CD4-positive, alpha-beta T cell treated with Interleukin-10 for 1 hour (primary cell): ENCODE data around the gene NPTX2.
"Not testable (repeated sequence)": the region's sequence is repeated elsewhere in the genome, so short reads cannot be mapped to it uniquely, and the experiment has no call there.

ENCODE experiments used
- DNase-seq: peaks from one replicate; pipeline ENCODE4 v3.0.0-alpha.2; 2020

The NPTX2 gene, protein sequence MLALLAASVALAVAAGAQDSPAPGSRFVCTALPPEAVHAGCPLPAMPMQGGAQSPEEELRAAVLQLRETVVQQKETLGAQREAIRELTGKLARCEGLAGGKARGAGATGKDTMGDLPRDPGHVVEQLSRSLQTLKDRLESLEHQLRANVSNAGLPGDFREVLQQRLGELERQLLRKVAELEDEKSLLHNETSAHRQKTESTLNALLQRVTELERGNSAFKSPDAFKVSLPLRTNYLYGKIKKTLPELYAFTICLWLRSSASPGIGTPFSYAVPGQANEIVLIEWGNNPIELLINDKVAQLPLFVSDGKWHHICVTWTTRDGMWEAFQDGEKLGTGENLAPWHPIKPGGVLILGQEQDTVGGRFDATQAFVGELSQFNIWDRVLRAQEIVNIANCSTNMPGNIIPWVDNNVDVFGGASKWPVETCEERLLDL

DNA sequence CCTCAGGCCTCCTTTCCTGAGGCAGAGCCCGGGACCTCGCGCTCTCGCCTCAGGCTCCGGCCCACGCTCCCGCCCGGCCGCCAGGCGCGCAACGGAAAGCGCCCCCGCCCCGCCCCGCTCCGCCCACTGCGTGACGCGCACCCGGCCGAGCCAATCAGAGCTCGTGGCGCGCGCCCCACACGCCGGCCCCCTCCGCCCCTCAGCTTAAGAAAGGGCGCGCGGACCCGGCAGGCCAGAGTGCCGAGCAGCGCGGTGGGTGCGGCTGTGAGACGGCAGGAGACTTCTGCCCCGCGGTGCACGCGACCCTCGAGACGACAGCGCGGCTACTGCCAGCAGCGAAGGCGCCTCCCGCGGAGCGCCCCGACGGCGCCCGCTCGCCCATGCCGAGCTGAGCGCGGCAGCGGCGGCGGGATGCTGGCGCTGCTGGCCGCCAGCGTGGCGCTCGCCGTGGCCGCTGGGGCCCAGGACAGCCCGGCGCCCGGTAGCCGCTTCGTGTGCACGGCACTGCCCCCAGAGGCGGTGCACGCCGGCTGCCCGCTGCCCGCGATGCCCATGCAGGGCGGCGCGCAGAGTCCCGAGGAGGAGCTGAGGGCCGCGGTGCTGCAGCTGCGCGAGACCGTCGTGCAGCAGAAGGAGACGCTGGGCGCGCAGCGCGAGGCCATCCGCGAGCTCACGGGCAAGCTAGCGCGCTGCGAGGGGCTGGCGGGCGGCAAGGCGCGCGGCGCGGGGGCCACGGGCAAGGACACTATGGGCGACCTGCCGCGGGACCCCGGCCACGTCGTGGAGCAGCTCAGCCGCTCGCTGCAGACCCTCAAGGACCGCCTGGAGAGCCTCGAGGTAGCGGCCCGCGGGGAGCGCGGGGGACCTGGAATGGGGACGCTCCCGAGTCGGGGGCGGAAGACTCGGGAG, at the start of gene NPTX2:
TSS of gene NPTX2 (plus strand) at position 235 of the 909 bp plus-strand sequence. CDS start at position 412, 177 bp downstream.
- no peak for DNase-seq

DNA sequence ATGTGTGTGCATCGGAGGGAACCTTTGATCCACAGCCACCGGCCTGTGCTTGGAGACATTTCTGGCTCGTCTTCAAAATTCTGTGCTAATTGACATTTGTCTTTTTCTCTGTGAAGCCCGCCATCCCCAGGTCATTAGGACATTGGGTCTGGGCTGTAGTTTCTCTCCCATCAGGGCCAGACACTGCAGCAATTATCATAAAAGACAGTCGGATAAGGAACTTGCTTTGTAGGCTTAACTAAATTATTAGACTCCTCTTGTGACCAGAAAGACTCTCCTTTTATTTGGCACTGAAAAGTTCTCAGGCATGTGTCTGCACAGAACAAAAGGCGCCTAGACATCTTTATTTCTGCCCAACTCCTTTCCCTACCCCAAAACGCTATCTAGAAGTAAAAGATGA, 49.1 kb upstream of the NPTX2 start:
- DNase-seq, result no peak

DNA sequence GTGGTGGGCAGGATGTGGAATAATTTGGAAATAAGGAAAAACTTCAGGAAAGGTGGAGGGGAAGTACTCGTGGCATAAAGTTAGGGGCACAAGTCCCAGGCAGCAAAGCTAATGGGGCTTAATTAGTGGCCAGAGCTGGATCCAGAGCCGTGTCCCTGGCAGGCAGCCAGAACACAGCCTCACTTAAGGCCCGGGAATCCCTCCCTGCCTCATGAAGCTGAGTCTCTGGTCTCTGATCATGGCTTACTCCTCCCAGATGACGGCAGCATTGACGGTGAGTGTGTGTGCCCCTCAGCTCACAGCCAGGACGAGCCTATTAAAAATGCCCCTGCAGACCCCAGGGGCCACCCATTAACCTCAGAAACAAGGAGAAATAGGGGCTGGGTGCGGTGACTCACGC, 48.2 kb upstream of the NPTX2 start:
- no peak for DNase-seq

DNA sequence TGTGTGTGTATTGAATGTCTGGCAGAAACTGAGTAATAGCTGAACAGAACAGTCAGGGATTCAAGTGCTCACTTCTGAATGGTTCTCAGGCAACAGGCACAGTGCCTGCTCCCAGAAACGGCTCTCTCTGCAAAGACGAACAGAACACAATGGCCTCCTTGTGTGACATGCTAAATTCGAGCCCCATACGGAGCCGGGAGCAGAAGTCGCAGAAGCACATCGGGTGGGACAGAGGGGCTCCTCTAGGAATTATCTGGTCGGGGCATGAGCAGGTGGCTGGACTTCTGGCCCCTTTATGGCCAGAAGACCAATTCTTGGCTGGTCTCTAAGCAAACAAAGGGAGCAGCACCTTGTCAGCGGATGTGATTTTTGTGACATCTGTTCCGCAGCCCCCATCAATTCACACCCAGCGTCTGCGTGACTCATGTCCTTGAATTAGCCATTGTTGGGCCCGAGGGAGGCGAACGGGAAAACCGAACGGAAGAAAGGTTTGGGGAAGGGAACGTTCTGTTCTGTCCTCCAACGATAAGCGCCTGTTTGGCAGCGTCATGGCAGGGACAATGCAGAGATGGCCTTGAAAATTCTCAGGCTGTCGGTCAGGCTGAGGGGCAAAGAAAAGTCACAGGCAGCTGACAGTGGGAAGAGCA, 47.3 kb upstream of the NPTX2 start:
- DNase-seq, result no peak

DNA sequence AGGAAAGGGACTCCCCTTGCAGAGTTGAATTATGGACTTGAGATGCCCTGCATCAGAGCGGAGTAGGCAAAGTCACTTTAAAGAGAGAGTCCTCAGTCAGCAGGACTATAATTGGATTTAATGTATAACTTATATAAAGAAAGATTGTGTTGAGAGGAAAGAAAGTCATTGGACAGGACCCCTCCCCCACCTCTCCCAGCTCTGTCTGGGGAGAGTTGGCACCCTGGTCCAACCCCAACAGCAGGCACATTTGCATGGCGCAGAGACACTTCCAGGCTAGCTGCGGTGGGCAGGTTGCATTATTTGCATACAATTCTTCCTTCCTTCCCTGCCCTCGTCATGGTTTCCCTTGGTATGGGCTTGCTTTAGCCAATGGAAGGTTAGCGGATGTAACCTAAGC, 46.1 kb upstream of the NPTX2 start:
- DNase-seq, result no peak

DNA sequence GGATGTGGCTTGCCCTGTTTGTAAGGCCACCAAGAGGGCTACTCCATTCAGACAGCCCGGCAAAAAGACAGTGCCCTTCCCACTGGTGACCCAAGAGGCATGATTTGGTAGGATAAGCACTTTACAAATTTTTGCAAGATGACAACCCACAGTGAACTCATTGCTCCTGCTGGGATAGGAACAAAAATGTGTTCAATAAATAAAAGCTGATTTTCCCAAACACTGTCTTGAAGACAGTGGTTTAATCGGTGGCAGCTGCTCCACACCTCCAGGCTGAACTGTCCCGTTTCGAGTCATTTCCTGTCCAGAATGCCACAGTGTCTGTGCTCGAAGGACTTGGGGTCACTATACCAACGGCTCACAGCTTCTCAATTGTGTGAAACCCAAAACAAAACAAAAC, 45.1 kb upstream of the NPTX2 start:
- no peak for DNase-seq

DNA sequence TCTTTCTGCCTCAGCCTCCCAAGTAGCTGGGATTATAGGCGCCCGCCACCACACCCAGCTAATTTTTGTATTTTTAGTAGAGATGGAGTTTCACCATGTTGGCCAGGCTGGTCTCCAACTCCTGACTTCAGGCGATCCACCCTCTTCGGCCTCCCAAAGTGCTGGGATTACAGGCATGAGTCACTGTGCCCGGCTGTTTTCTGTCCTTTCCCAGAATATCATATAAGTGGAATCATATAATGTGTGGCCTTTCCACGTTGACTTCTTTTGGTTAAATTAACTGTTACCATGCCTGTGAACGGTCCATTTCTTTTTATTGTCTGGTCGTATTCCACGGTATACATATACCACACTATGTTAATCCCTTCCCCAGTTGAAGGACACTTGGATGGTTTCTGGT, 44.4 kb upstream of the NPTX2 start:
- DNase-seq, result not testable (repeated sequence)

DNA sequence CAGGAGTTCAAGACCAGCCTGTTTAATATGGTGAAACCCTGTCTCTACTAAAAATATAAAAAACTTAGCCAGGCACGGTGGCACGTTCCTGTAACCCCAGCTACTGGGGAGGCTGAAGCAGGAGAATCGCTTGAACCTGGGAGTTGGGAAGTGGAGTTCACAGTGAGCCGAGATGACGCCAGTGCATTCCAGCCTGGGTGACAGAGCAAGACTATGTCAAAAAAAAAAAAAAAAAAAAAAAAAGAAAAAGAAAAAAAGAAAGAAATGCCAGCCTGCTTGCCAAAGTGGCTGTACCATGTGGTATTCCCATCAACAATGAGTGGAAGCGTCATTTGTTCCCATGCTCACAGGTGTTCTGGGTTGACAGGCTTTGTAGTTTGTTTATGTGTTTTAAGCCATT, 43.3 kb upstream of the NPTX2 start:
- DNase-seq, result no peak

DNA sequence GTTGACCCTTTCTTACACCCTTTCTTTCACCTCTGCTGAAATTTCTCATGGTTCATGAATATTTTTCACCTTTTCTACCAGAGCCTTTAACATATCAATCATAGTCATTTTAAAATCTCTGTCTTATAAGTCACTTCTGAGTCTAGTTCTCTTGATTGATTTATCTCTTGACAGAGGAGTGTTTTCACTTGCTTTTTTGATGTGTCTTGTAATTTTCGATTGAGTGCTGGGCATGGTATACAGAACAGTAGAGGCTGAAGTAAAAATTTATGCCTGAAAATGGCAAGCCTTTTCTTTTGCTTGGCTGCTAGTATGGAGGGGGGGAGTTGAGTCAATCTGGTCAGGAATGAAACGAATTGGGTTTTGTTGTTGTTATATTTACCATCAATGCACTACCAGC, 41.2 kb upstream of the NPTX2 start:
- DNase-seq, result no peak

DNA sequence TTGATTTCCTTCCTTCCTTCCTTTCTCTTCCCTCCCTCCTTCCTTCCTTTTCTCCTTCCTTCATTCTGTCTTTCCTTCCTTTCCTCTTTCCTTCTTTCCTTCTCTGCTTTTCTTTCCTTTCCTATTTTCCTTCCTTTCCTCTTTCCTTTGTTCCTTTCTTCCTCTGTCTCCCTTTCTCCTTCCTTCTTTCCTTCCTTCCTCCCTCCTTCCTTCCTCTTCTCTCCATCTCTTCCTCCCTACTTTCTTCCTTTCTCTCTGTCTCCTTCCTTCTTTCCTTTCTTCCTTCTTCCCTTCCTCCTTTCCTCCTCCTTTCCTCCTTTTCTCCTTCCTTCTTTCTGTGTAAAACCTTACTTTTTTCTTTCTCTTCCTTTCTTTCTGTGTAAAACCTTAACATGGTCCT, 32.3 kb upstream of the NPTX2 start:
- DNase-seq, result no peak

DNA sequence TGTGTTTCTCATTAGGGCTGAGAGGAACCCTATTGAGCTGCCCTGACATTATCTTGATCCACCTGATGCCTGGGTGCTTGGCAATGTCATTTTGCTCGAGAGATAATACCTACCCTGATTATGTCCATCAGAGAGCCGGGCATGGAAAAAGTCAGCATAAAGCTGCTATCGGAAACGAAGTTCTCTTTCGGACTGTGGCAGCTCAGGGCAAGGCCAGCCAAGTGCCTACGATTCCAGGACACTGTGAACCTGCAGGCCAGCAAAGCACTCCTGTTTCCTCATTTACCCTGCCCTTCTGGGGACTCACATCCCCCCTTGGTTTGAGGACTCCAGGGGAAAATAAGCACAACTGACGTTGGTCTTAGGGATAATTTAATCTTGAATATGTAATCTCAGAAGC, 25.2 kb upstream of the NPTX2 start:
- DNase-seq, result no peak

DNA sequence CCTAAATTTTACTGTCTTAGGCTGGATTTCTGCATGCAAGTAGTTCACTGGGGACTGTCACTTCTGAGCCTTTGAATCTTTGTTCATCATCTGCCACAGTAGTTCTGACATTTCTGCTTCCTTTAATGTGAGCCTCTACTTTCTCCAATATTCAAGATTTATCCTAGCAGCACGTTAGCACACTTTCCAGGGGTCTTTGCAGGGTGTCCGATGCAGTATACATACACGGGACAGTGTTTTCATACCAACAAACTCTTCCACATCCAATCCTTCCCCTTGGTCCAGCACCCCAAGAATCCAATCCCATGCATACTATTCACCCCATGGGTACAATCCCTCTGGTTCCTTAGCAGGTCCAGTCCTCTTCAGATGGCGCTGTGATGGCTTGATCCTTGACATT, 22.7 kb upstream of the NPTX2 start:
- no peak for DNase-seq

DNA sequence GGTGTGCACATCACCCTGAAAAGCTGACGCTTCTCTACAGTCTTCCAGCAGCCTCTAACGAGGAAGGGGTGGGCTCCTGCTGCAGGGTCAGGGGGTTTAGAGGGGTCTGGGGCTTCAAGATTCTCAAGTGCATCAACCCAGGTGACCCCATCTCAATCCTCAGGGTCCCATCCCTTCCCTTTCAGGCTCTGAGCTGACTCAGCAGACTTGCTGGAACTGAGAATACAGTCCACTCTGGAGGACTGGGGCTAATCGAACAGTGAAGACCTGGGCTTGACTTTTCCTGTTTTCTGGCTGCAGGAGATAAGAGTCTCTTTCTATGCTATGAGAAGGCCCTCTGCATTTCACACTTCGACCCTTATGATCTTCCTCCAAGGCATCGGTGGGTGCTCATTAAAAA, 22.3 kb upstream of the NPTX2 start:
- no peak for DNase-seq

DNA sequence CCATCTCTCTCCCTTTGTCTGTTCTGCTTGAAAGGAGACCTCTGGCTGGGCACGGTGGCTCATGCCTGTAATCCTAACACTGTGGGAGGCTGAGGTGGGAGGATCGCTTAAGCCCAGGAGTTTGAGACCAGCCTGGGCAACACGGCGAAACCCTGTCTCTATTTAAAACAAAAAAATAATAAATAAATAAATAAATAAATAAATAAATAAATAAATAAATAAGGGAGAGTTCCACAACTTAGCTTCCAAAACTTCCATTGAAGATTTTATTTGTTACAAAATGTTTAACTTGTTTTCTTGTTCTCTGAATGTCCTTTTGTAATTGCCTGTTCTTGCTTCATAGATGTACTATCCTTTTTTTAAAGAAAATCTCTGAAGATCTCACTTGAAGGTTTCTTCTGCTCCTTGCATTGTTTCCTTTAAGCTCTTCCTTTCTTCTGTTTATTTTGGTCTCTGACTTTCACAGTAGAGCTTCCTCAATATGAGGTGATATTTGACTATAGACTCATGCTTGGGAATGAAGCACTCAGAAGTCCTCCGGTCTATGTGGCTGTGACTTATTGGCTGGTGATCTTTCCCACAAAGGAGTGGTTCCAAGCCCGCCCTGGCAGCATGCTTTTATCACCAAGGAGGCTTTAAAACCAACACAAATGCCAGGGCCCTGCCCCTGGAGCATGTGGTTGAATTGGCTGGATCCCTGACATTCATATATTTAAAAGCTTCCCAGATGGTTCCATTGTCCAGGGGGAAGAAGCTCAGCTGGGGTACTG, 18.1 kb upstream of the NPTX2 start:
- no peak for DNase-seq

DNA sequence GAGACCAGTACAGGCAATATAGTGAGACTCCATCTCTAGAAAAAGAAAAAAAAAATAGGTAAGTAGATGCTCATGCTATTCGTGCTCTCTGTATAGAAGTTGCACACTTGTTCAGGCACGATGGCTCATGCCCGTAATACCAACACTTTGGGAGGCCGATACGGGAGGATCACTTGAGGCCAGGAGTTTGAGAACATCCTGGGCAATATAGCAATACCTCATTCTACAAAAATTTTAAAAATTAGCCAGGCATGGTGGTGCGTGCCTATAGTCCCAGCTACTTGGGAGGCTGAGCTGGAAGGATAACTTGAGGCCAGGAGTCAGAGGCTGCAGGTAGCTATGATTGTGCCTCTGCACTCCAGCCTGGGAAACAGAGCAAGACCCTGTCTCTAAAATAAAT, 17.2 kb upstream of the NPTX2 start:
- no peak for DNase-seq

DNA sequence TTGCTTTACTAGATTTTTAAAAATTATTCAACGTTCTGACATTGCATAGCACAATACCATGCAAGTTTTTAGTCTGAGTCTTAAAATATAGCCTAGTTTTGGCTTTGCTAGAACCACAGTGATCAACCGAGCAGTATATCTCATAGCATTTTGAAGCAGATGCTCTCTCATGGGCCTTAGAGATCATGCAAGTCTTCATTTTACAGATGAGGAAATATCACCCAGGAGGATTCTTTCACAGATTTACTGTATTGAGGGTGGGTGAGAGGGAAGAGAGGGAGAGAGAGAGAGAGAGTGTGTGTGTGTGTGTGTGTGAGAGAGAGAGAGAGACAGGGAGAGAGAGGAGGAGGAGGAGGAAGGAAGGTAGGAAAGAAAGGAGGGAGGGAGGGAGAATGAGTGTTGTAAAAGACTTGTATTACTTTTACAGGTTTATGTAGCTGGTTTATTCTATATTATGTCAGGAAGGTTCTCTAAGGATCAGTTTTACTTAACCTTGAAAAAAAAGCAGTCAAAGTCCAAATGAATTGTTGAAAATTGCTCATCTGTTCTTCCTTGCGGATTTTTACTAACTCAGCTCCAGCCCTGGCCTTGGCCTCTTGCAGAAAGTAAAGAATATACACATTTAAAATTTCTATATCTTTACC, 14.2 kb upstream of the NPTX2 start:
- DNase-seq, result no peak

DNA sequence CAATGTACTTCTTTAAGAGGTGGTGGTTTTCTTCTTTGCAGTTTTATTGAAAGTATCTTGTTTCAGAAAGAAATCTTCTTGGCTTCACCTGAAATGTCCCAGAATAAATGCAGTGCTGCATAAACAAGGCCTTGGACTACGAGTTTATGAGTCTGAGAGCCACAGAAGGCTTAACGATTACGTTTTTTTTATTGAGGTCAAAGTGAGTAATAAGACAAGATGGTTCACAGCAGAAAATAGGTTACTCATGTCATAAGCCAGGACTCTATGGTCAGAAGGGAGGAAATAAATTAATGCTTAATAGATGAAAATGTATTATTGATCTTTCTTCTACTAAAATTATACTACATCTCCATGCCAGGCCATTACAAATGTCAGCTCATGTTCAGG, 13.7 kb upstream of the NPTX2 start:
- no peak for DNase-seq

DNA sequence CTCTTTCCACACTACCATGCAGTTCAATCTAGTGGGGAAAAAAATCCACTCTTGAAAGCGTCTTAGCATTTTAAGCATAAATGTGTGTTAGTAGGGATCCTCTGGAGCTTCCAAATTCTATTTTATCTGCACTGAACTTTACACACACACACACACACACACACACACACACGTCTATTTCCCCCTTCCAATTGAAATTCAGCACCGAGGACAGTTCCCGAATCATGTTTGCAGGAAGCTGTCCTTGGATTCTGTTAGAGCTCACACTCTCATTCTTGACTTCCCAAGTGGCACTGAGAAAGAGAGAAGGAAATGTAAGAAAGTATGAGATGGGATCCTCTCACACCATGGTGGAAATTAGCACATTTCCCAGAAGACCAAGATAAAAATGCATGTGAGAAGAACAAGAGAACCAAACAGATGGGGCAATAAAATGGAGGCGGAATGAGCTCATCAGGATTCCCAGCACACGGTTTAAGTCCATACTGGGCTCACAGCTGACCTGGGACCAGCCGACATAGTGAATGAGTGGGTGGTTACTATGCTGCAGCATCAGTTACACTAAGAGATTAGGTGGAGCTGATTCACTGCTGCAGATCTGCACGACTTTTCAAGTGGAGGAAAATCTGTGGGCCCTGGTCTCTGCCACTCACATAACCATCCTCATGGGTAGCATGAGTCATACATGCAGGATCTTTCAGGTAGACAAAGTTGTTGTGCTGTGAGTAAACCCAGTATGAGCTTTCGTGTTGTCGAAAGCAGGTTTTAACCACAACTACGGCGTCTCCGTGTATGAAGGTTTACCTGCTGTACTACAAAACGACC, 3.3 kb upstream of the NPTX2 start:
- no peak for DNase-seq

DNA sequence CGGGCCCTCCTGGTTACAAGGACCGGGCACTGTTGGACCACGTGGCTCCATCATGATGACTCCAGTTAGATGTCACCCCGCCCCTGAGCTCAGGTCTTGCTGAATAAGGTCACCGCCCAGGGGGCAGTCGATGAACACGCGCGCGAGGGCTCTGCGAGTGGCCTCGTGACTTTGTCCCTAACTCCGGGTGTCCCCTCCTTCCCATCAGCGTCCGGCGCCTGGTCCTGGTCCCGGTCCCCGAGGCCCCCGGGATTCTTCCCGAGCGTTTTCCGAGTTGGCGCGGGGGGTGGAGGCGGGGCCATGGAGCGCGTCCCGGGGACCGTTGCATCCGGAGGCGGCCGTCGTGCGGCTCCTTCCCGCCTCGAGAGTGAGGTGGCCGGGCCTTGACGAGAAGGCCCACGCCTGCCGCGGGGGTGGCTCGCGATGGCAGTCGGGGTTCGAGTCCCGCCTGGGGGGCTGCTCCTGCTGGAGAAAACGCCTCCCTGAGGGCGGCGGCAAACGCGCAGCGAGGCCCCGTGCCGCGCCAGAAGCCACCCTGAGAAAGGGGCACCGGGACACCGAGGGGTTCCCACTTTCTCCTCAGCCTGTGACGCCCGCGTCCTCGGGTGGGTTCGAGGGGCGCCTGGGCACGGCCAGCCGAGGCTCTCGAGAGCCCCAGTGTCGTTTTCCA, 569 bp upstream of the NPTX2 start:
- no peak for DNase-seq

DNA sequence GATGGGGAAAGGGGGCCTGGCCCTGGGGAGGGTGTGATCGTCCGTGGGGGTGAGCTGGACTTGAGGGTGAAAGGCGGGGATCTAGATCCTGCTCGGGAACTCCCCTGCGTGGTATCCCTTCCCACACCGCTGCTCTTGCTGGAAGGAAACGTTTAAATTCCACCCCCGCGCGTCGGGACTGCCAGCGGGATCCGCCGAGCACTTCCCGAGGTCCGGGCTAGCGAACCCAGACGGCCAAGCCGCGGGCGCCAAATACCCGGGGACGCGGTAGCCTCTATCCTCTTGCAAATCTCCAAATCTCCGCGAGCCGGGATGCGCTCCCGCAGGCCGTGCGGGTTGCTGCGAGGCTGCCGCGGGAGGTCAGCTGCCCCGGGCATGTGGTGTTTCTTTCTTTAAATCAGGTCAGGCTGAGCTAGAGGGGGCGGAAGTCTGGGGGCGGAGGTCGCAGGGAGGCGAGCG, 904 bp downstream of the NPTX2 start:
- no peak for DNase-seq

DNA sequence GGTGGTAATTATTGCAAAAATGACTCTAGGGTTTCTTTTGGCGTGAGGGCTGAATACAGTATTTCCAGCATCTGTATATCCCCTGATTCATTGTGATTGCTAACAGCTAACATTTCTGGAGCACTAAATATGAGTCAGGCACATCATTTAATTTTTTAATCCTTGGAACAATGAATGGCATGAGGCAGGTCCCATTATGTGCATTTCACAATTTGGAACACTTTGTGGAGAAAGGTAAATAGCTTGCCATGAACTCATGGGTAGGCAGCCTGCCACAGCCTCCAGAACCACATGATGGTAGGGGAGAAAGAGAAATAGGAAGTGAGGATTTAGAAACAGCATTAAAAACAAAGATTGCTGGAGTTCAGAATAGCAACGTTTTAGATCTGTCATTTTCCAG, 1.7 kb downstream of the NPTX2 start:
- no peak for DNase-seq
